ENCODE results near the gene ABL2. TPM values are rescaled to one million over a fixed set of nuclear protein-coding genes. Genes with fewer than 3 reads are reported as not detected.

Gene ABL2
- total RNA-seq, 1 experiment from 2014 or later = 18.3 TPM

- no peak for TF ChIP-seq TEAD4 (CRISPR knock-in tag; IDR thresholded peaks at IDR 0.05)
- Mint-ChIP-seq H3K4me3 (no peak overlapping the region), H3K4me1 (peaks cover 17% of the 10 kb centered on the region), H3K27ac (no peak overlapping the region), H3K9me3 (peaks cover 6% of the 10 kb centered on the region), H3K36me3 (peaks cover 14% of the 10 kb centered on the region), H3K27me3 (ENCODE audit: low read depth) (no peaks in the 10 kb centered on the region)
- DNase-seq (ENCODE audit: low spot score) = no peak
- no peak for ATAC-seq
- ChIA-PET POLR2A (no interaction called here), CTCF (no interaction called here)
Measured at GRCh38 chr1:179145521-179145920, 84.0 kb downstream of the ABL2 start.

GRCh38 chr1:179144626-179145025, 84.9 kb downstream of the ABL2 start:
- ATAC-seq = no peak
- CTCF ChIA-PET = no interaction called here

GRCh38 chr1:179143322-179143721, 86.2 kb downstream of the ABL2 start:
- no peak overlapping the region for H3K4me3 Mint-ChIP-seq
- ATAC-seq (no peak), DNase-seq (ENCODE audit: low spot score) (no peak)
- ChIA-PET POLR2A (no interaction called here), CTCF (no interaction called here)
- H3K36me3 Mint-ChIP-seq = peaks cover 20% of the 10 kb centered on the region
- H3K4me1 Mint-ChIP-seq = peaks cover 17% of the 10 kb centered on the region
- H3K27me3 Mint-ChIP-seq (ENCODE audit: low read depth) = no peaks in the 10 kb centered on the region
- H3K27ac Mint-ChIP-seq = no peak overlapping the region
- TF ChIP-seq PRDM15 (CRISPR knock-in tag; IDR thresholded peaks at IDR 0.05) (no peak), ZMAT4 (CRISPR knock-in tag; IDR thresholded peaks at IDR 0.05) (no peak), IRF1 (CRISPR knock-in tag; IDR thresholded peaks at IDR 0.05) (no peak), SMAD3 (CRISPR knock-in tag; IDR thresholded peaks at IDR 0.05; ENCODE audit: borderline replicate concordance) (no peak), ZNF671 (CRISPR knock-in tag; IDR thresholded peaks at IDR 0.05) (no peak)
- H3K9me3 Mint-ChIP-seq = peaks cover 20% of the 10 kb centered on the region

More at GRCh38 chr1:179144626-179145025, 84.9 kb downstream of the ABL2 start:
- H3K27me3 Mint-ChIP-seq (ENCODE audit: low read depth) = no peaks in the 10 kb centered on the region
- POLR2A ChIA-PET = no interaction called here
- H3K36me3 Mint-ChIP-seq = peaks cover 18% of the 10 kb centered on the region
- TF ChIP-seq SOX15 (CRISPR knock-in tag; IDR thresholded peaks at IDR 0.05) (no peak), MLX (CRISPR knock-in tag; IDR thresholded peaks at IDR 0.05) (no peak), MAX (CRISPR knock-in tag; IDR thresholded peaks at IDR 0.05) (no peak), NFYB (CRISPR knock-in tag; conservative IDR thresholded peaks at IDR 0.05; ENCODE audit: low read depth) (no peak), TP53 (CRISPR knock-in tag; IDR thresholded peaks at IDR 0.05) (no peak), GRHL2 (CRISPR knock-in tag; IDR thresholded peaks at IDR 0.05; ENCODE audit: insufficient replicate concordance, severe bottlenecking) (no peak), GABPB1 (CRISPR knock-in tag; IDR thresholded peaks at IDR 0.05) (no peak), GTF2I (CRISPR knock-in tag; conservative IDR thresholded peaks at IDR 0.05) (no peak), ATF3 (CRISPR knock-in tag; conservative IDR thresholded peaks at IDR 0.05) (no peak), ZNF423 (CRISPR knock-in tag; IDR thresholded peaks at IDR 0.05) (no peak), TEAD1 (CRISPR knock-in tag; IDR thresholded peaks at IDR 0.05) (no peak), NR2C2 (CRISPR knock-in tag; IDR thresholded peaks at IDR 0.05) (no peak), ZBTB43 (CRISPR knock-in tag; IDR thresholded peaks at IDR 0.05) (no peak), FOXK1 (CRISPR knock-in tag; IDR thresholded peaks at IDR 0.05) (no peak), ZNF219 (CRISPR knock-in tag; IDR thresholded peaks at IDR 0.05; ENCODE audit: borderline replicate concordance) (no peak), PREB (CRISPR knock-in tag; IDR thresholded peaks at IDR 0.05; ENCODE audit: borderline replicate concordance) (no peak), SP1 (CRISPR knock-in tag; conservative IDR thresholded peaks at IDR 0.05) (no peak), FOXP1 (CRISPR knock-in tag; IDR thresholded peaks at IDR 0.05; ENCODE audit: borderline replicate concordance) (no peak), ZSCAN18 (CRISPR knock-in tag; IDR thresholded peaks at IDR 0.05) (no peak)
- no peak overlapping the region for H3K4me3 Mint-ChIP-seq
- H3K27ac Mint-ChIP-seq = no peak overlapping the region
- H3K9me3 Mint-ChIP-seq = peaks cover 10% of the 10 kb centered on the region
- peaks cover 17% of the 10 kb centered on the region for H3K4me1 Mint-ChIP-seq
- DNase-seq (ENCODE audit: low spot score) = no peak

Measured in WTC11 (cell line).